T47D (cell line): ENCODE results near the gene FAM118A.
"Not testable (repeated sequence)": the region's sequence is repeated elsewhere in the genome, so short reads cannot be mapped to it uniquely, and the experiment has no call there.

Experiments used
- DNase-seq, 2 experiments: peaks; one replicate each; pipeline versions ENCODE4 v3.0.0 to v3.0.0-alpha.2; 2011 to 2012; ENCODE audit warnings: low read depth in 1 of 2, low spot score in 1 of 2
- JUND ChIP-seq: IDR thresholded peaks from 2 replicates; pipeline ENCODE4 v1.6.1; 2012; ENCODE audit warnings: low read depth
- in situ Hi-C: cut with HindIII; loops from 2 replicates; pipeline ENCODE4 v1.10.0; 2016; ENCODE audit warnings: low sequenced_read_pairs, low pct_unique_long_range_greater_than_20kb

Gene FAM118A

GRCh38 chr22:45349916-45350315 lies 40.2 kb downstream of the FAM118A start:
- DNase-seq: no peak
- TF ChIP-seq JUND: no peak
- in situ Hi-C loops: no loop called here

- no peak for TF ChIP-seq JUND
- DNase-seq: no peak
- in situ Hi-C loops: no loop called here
Observed at GRCh38 chr22:45351956-45352355, 42.2 kb downstream of the FAM118A start.

DNA sequence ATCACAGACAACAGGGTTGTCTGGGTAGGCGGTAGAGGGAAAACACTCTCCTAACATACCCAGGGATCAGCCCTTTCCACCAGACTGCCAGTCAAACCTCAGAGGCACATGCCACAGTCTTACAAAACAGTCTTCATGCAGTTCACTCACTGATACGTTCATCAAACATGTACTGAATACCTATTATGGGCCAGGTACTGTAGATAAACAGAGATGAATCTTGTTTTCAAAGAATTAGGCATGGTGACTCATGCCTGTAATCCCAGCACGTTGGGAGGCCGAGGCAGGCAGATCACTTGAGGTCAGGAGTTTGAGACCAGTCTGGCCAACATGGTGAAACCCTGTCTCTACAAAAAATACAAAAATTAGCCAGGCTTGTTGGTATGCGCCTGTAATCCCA lies 43.0 kb downstream of the FAM118A start:
- DNase-seq, in situ Hi-C loops: not testable (repeated sequence)

GRCh38 chr22:45353786-45354185 lies 44.1 kb downstream of the FAM118A start:
- in situ Hi-C loops: no loop called here
- DNase-seq: no peak
- no peak for TF ChIP-seq JUND

DNA sequence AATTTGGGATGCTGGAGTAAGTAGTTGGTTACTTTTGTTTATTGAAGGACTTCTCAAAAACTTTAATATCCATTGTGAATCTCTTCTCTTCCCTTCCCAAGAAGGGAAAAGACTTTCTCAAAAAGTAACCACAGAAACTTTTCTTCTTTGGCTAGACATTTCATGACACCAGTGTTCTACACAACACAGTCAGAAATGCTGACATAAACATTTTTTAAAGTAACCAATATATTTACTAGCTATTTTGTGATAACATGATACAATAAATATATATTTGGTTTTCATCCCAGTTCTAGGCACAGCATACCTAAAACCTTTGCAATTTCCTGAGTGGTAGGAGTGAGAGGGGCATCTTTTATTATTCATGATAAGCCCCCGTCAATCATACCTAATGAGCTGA lies 47.8 kb downstream of the FAM118A start:
- DNase-seq: no peak
- TF ChIP-seq JUND: no peak
- in situ Hi-C loops: no loop called here

GRCh38 chr22:45358127-45358526 lies 48.4 kb downstream of the FAM118A start:
- TF ChIP-seq JUND: no peak
- in situ Hi-C loops: no loop called here
- DNase-seq: no peak

DNA sequence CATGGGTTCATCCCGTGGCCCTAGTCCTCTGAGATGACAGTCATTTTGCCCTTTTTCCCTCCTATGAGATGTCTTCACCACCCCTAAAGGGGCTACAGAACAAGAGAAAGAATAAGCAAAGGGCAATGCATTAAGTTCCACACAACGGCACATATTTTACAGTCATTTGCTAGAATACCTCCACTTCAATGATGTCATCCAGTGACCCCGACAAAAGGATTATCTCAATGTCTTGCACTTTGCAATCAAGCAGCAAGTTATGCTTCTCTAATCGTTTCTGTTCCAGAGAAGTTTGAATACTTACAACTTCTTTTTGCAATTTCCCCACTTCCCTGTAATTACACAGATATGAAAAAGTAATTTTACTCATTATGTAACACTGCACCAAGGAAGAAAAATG lies 49.9 kb downstream of the FAM118A start:
- in situ Hi-C loops: no loop called here
- no peak for TF ChIP-seq JUND
- DNase-seq: no peak

DNA sequence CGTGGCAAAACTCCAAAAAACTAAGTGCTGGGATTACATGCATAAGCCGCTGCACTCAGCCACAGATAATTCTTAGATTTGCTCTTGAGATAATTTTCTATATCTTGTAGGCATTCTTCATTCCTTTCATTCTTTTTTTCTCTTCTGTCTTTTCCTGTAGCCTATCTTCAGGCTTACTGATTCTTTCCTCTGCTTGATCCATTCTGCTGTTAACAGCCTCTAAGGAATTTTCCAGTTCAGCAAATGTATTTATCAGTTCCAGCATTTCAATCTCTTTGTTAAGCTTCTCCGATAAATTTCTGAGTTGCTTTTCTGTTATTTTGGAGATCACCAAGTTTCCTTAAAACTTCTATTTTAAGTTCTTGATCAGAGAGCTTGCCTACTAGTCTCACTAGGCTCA lies 57.0 kb downstream of the FAM118A start:
- in situ Hi-C loops: no loop called here
- no peak for DNase-seq
- TF ChIP-seq JUND: no peak

DNA sequence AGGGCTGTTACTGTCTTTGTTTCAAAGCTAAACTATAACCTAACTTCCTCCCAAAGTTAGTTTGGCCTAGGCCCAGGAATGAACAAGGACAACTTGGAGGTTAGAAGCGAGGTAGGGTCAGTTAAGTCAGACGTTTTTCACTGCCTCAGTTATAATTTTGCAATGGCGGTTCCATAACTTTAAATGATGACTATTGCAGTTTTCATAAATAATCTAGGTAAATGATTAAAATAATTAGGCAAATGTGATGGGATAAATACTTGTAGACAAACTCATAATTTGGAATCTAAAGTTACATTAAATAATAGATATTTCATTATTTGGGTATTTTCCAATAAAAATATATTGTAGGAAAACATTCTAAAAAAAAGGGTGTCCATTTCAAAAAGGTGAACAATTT lies 63.9 kb downstream of the FAM118A start:
- DNase-seq, in situ Hi-C loops: not testable (repeated sequence)

- in situ Hi-C loops: no loop called here
- TF ChIP-seq JUND: no peak
- no peak for DNase-seq
Observed at GRCh38 chr22:45376009-45376408, 66.3 kb downstream of the FAM118A start.

GRCh38 chr22:45376703-45377102 lies 67.0 kb downstream of the FAM118A start:
- in situ Hi-C loops: no loop called here
- no peak for DNase-seq
- TF ChIP-seq JUND: no peak

DNA sequence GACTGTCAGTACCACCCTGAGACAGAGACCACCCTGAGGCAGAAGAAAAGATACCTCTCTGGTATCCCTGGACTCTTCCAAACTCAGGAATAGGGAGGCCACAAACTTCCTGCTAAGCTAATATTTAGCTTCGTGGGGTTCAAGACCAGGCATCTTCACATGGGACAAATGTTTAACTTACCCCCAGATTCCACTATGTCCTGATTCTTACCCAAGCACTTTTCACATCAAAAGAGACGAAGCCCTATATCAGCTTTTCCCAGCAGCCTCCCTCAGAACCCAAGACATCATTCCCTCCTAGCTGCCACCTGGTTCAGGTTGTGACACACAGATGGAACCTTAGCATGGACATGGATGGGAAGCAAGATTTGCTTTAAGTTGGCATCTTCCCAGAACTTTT lies 71.6 kb downstream of the FAM118A start:
- in situ Hi-C loops: no loop called here
- no peak for TF ChIP-seq JUND
- no peak for DNase-seq

GRCh38 chr22:45389546-45389945 lies 79.8 kb downstream of the FAM118A start:
- DNase-seq: no peak
- in situ Hi-C loops: no loop called here
- TF ChIP-seq JUND: no peak
